Activated effector memory CD4-positive, alpha-beta T cell treated with Interleukin-2 at 50 U/mL for 16 hours (primary cell): ENCODE measurements around the gene MXRA8.

Experiments used
- DNase-seq: peaks from one replicate; pipeline ENCODE4 v3.0.0-alpha.2; 2020

The MXRA8 gene

GRCh38 chr1:1306070-1306660 lies 52.2 kb downstream of the MXRA8 start:
- no peak for DNase-seq

DNA sequence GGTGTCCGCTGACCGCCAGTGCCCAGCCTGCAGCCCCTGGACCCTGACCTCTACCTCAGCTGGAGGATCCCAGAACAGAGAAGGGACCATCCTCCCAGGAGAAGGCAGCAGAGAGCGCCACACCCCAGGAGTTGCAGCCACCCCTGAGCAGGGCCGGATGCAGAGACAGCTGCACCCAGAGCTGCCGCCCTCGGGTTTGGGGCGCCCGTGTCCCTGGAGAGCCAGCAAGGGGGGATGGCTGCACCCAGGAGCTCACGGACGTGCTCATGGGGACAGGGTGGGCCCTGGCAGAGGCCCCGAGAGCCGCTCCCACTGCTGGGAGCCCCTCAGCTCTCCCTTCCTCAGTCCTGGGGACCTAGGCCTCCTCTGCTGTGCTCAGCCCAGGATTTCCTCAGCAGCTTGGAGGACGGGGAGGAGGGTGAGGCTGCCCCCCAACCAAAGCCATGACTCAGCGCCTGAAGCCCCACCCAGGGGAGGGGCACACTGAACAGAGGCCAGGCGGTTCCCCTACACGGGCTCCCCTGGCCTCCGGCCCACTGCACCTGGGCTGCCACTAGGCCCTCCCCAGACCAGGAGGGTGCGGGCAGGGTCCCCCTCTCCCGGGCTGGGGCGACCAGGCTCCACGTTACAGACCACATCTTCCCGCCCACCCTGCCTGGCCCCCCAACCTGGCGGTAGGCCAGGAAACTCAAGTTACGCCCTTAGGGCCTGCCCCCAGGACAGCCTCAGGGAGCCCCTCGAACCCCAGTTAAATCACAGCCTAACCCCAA lies 52.9 kb downstream of the MXRA8 start:
- peak; percentile 75 for DNase-seq

GRCh38 chr1:1304331-1305299 lies 53.7 kb downstream of the MXRA8 start:
- DNase-seq, result no peak

- DNase-seq, result no peak
Measured at GRCh38 chr1:1303736-1304135, 54.6 kb downstream of the MXRA8 start.

GRCh38 chr1:1302951-1303509 lies 55.3 kb downstream of the MXRA8 start:
- DNase-seq, result no peak
